Astrocyte (in vitro differentiated cells and primary cell): ENCODE measurements around the gene VAV1. TPM values are rescaled to one million over a fixed set of nuclear protein-coding genes. Genes with fewer than 3 reads are reported as not detected.

Experiments used
- DNase-seq: peaks from one replicate; pipeline ENCODE4 v3.0.0-alpha.2; 2010; ENCODE audit warnings: low read depth
- FAIRE-seq: peaks from 2 replicates; lab custom pipeline; 2011; peaks lifted over from hg19 to GRCh38; lab: Jason Lieb, UNC
- H2AFZ ChIP-seq: 2 replicates; pipeline ENCODE4 v1.6.0; 2012; ENCODE audit warnings: low read depth, low read length, inconsistent platforms
- H3K27ac ChIP-seq: 2 replicates; pipeline ENCODE4 v1.5.1; 2011; ENCODE audit warnings: low read depth, low read length, inconsistent platforms
- H3K27me3 ChIP-seq: 2 replicates; pipeline ENCODE4 v1.6.0; 2011; ENCODE audit warnings: low read length, inconsistent platforms; ENCODE audit not compliant: insufficient read depth
- H3K36me3 ChIP-seq: 2 replicates; pipeline ENCODE4 v1.5.1; 2011; ENCODE audit warnings: low read length, inconsistent platforms; ENCODE audit not compliant: insufficient read depth
- H3K4me1 ChIP-seq: 2 replicates; pipeline ENCODE4 v1.5.1; 2011; ENCODE audit warnings: low read length, inconsistent platforms; ENCODE audit not compliant: insufficient read depth
- H3K4me2 ChIP-seq: 2 replicates; pipeline ENCODE4 v1.6.0; 2012; ENCODE audit warnings: low read length, inconsistent platforms
- H3K4me3 ChIP-seq: 2 replicates; pipeline ENCODE4 v1.5.1; 2011; ENCODE audit warnings: low read depth, mild to moderate bottlenecking, low read length, inconsistent platforms; ENCODE audit not compliant: insufficient read depth
- H3K79me2 ChIP-seq: 2 replicates; pipeline ENCODE4 v1.6.0; 2012; ENCODE audit warnings: mild to moderate bottlenecking, low read length, inconsistent platforms; ENCODE audit not compliant: insufficient read depth
- H3K9ac ChIP-seq: 2 replicates; pipeline ENCODE4 v1.6.0; 2012; ENCODE audit warnings: mild to moderate bottlenecking, low read length, inconsistent platforms
- H3K9me3 ChIP-seq: 2 replicates; pipeline ENCODE4 v1.5.1; 2012; ENCODE audit warnings: low read depth, mild to moderate bottlenecking, low read length, inconsistent platforms; ENCODE audit not compliant: insufficient read depth
- H4K20me1 ChIP-seq: 2 replicates; pipeline ENCODE4 v1.6.0; 2012; ENCODE audit warnings: low read length, inconsistent platforms; ENCODE audit not compliant: insufficient read depth
- H3K27ac Mint-ChIP-seq: one replicate; pipeline ENCODE4 v1.8.0; 2021; ENCODE audit warnings: mild to moderate bottlenecking, mixed read lengths; ENCODE audit not compliant: unreplicated experiment
- H3K27me3 Mint-ChIP-seq: one replicate; pipeline ENCODE4 v1.8.0; 2021; ENCODE audit warnings: low read depth, mixed read lengths; ENCODE audit not compliant: unreplicated experiment
- H3K36me3 Mint-ChIP-seq: one replicate; pipeline ENCODE4 v1.8.0; 2021; ENCODE audit warnings: low read depth, mixed read lengths; ENCODE audit not compliant: unreplicated experiment
- H3K4me1 Mint-ChIP-seq: one replicate; pipeline ENCODE4 v1.8.0; 2021; ENCODE audit warnings: low read depth, mixed read lengths; ENCODE audit not compliant: unreplicated experiment
- H3K4me3 Mint-ChIP-seq: one replicate; pipeline ENCODE4 v1.8.0; 2021; ENCODE audit warnings: mild to moderate bottlenecking, moderate library complexity, mixed read lengths; ENCODE audit not compliant: unreplicated experiment
- H3K9me3 Mint-ChIP-seq: one replicate; pipeline ENCODE4 v1.8.0; 2021; ENCODE audit warnings: mild to moderate bottlenecking, mixed read lengths; ENCODE audit not compliant: unreplicated experiment
- CTCF ChIP-seq: IDR thresholded peaks from 2 replicates; pipeline ENCODE4 v1.5.1; 2011; ENCODE audit warnings: low read depth, mild to moderate bottlenecking, inconsistent platforms, low read length, moderate library complexity; ENCODE audit not compliant: insufficient read depth
- EZH2 ChIP-seq: IDR thresholded peaks from 2 replicates; pipeline ENCODE4 v1.6.1; 2012; ENCODE audit warnings: mild to moderate bottlenecking, low read length, inconsistent platforms; ENCODE audit not compliant: insufficient read depth
- total RNA-seq: library from RNA; stranded (reverse); gene quantifications from 2 replicates; pipeline ENCODE4 v1.2.1, GENCODE V29; 2021

VAV1 gene
- total RNA-seq, 1 donor from 2014 or later: not detected

GRCh38 chr19:6812612-6813011, 40.1 kb downstream of the VAV1 start:
- Histone ChIP-seq H4K20me1 (no peaks in the 10 kb centered on the region), H3K4me3 (no peak overlapping the region), H3K9me3 (peaks cover 10% of the 10 kb centered on the region), H3K4me2 (no peak overlapping the region), H3K27me3 (no peaks in the 10 kb centered on the region), H3K4me1 (no peaks in the 10 kb centered on the region), H3K36me3 (no peaks in the 10 kb centered on the region), H3K27ac (no peak overlapping the region), H3K9ac (no peak overlapping the region), H3K79me2 (no peaks in the 10 kb centered on the region), H2AFZ (no peak overlapping the region)
- Mint-ChIP-seq H3K27ac (no peak overlapping the region), H3K9me3 (peaks cover 12% of the 10 kb centered on the region), H3K27me3 (no peaks in the 10 kb centered on the region), H3K36me3 (no peaks in the 10 kb centered on the region), H3K4me1 (no peaks in the 10 kb centered on the region), H3K4me3 (no peak overlapping the region)
- DNase-seq (no peak), FAIRE-seq (no peak)
- TF ChIP-seq CTCF (no peak), EZH2 (no peak)

- H3K27ac Mint-ChIP-seq: no peak overlapping the region
- H3K9me3 Mint-ChIP-seq: peaks cover 12% of the 10 kb centered on the region
- Histone ChIP-seq H4K20me1 (no peaks in the 10 kb centered on the region), H3K27ac (no peak overlapping the region), H3K4me3 (no peak overlapping the region), H3K36me3 (no peaks in the 10 kb centered on the region), H3K9me3 (peaks cover 6% of the 10 kb centered on the region), H3K4me1 (no peaks in the 10 kb centered on the region), H3K4me2 (no peak overlapping the region), H2AFZ (no peak overlapping the region), H3K27me3 (no peaks in the 10 kb centered on the region), H3K9ac (no peak overlapping the region), H3K79me2 (no peaks in the 10 kb centered on the region)
- no peak for FAIRE-seq
- TF ChIP-seq EZH2 (no peak), CTCF (no peak)
- H3K4me3 Mint-ChIP-seq: no peak overlapping the region
- H3K4me1 Mint-ChIP-seq: no peaks in the 10 kb centered on the region
- H3K27me3 Mint-ChIP-seq: no peaks in the 10 kb centered on the region
- DNase-seq: no peak
- no peaks in the 10 kb centered on the region for H3K36me3 Mint-ChIP-seq
Observed at GRCh38 chr19:6813659-6814058, 41.2 kb downstream of the VAV1 start.

- Mint-ChIP-seq H3K36me3 (no peaks in the 10 kb centered on the region), H3K4me1 (no peaks in the 10 kb centered on the region), H3K27me3 (no peaks in the 10 kb centered on the region), H3K4me3 (no peak overlapping the region), H3K27ac (no peak overlapping the region), H3K9me3 (peaks cover 22% of the 10 kb centered on the region)
- H3K79me2 ChIP-seq: no peaks in the 10 kb centered on the region
- H3K27me3 ChIP-seq: no peaks in the 10 kb centered on the region
- peaks cover 4% of the 10 kb centered on the region for H3K9me3 ChIP-seq
- no peak overlapping the region for H3K27ac ChIP-seq
- no peak overlapping the region for H3K9ac ChIP-seq
- no peaks in the 10 kb centered on the region for H3K4me1 ChIP-seq
- H3K4me3 ChIP-seq: no peak overlapping the region
- TF ChIP-seq CTCF (no peak), EZH2 (no peak)
- no peak overlapping the region for H2AFZ ChIP-seq
- H3K4me2 ChIP-seq: no peak overlapping the region
- no peaks in the 10 kb centered on the region for H4K20me1 ChIP-seq
- FAIRE-seq: no peak
- H3K36me3 ChIP-seq: no peaks in the 10 kb centered on the region
- no peak for DNase-seq
Observed at GRCh38 chr19:6817179-6817578, 44.7 kb downstream of the VAV1 start.
